GM12875 (cell line): Measurements from ENCODE around the gene CTSF.
"Not testable (repeated sequence)": the region's sequence is repeated elsewhere in the genome, so short reads cannot be mapped to it uniquely, and the experiment has no call there.

Source experiments
- H3K4me3 ChIP-seq: one replicate; pipeline ENCODE4 v1.5.1; 2011; ENCODE audit warnings: low read depth, low read length, control low read depth
- TF ChIP-seq, protein P1 (sequence below): IDR thresholded peaks from 2 replicates; pipeline ENCODE4 v1.5.1; 2011; ENCODE audit warnings: low read depth, mild to moderate bottlenecking, control low read depth, inconsistent platforms, low read length, moderate library complexity, borderline replicate concordance; ENCODE audit not compliant: insufficient read depth

CTSF gene

DNA sequence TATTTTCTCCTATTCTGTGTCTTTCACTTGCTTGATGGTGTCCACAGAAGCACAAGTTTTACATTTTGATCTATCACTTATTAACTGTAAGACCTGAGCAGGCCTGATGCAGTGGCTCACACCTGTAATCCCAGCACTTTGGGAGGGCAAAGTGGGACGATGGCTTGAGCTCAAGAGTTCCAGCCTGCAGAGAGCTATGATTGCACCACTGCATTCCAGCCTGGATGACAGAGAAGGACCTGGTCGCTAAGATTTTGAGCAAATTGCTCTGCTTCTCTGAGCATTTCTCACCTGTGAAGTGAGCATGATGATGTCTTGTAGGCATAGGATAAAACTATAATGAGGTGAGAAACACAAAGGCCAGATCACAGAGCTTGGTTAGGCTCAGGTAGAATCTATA, 17.7 kb upstream of the CTSF start:
- no peak overlapping the region for H3K4me3 ChIP-seq
- TF ChIP-seq, protein P1, sequence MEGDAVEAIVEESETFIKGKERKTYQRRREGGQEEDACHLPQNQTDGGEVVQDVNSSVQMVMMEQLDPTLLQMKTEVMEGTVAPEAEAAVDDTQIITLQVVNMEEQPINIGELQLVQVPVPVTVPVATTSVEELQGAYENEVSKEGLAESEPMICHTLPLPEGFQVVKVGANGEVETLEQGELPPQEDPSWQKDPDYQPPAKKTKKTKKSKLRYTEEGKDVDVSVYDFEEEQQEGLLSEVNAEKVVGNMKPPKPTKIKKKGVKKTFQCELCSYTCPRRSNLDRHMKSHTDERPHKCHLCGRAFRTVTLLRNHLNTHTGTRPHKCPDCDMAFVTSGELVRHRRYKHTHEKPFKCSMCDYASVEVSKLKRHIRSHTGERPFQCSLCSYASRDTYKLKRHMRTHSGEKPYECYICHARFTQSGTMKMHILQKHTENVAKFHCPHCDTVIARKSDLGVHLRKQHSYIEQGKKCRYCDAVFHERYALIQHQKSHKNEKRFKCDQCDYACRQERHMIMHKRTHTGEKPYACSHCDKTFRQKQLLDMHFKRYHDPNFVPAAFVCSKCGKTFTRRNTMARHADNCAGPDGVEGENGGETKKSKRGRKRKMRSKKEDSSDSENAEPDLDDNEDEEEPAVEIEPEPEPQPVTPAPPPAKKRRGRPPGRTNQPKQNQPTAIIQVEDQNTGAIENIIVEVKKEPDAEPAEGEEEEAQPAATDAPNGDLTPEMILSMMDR = no peak

DNA sequence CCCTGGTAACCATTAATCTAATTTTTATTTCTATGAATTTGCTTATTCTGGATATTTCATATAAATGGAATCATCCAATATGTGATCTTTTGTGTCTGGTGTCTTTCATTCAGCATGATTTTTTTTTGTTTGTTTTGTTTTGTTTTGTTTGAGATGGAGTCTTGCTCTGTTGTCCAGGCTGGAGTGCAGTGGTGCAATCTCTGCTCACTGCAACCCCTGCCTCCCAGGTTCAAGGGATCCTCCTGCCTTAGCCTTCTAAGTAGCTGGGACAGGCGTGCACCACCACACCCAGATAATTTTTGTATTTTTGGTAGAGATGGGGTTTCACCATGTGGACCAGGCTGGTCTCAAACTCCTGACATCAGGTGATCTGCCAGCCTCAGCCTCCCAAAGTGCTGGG, 17.0 kb upstream of the CTSF start:
- H3K4me3 ChIP-seq = not testable (repeated sequence)

DNA sequence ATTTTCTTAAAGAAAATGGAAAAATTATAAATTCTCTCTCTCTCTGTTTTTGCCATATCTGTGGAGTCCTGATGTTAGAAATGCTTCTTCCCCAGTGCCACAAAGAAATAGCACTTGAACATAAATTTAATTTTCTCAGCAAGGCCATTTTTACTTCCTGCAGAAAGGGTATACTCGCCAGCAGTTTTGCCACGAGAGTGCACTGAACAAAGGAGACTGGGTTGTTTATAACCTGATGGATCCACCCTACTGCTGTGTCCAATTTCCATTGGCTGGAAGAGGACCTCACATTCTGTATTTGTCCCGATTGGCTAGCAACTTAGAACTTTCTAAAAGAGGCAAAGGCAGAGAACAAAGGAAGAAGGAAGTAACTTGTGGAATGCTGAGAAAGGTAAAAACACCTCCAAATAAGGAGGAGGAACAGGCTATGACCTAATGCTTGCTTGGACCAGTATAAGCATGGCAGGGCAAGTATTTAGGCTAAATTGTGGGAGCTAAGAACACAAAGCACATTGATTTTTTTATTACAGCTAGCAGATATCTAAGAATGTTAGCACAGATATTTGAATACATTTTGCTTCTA, 14.2 kb upstream of the CTSF start:
- H3K4me3 ChIP-seq = not testable (repeated sequence)

DNA sequence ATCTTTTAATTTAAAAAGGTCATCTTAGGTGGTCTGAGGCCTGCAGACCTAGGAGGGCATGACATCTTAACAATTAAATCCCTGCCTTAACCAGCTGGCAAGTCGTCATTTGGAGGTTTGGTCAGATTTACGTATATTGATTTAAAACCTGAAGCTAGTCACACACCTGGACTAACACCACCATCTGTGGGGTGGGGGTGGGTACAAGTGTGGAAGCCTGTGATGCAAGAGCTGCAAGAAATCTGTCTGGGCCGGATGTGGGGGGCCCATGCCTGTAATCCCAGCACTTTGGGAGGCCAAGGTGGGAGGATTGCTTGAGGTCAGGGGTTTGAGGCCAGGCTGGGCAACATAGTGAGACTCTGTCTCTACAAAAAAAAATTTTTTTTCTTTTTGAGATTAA, 12.9 kb upstream of the CTSF start:
- TF ChIP-seq, protein P1 = no peak
- H3K4me3 ChIP-seq = no peak overlapping the region

DNA sequence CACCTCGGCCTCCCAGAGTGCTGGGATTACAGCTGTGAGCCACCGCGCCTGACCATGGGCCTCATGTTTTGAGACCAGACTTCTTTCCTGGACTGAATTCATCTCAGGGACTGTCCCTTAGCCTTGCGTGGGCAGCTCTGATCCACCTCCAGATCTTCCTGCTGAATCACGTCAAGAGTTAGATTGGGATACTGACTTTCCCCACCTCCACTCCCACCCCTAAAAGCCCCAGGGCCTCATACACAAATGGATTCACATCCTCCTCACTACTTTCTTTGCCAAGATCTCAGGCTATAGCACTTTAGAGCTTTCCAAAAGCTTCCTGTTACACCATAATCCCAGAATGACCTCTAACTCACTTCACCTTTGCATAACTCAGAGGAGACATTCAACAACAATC, 12.4 kb upstream of the CTSF start:
- TF ChIP-seq, protein P1 = no peak
- no peak overlapping the region for H3K4me3 ChIP-seq

DNA sequence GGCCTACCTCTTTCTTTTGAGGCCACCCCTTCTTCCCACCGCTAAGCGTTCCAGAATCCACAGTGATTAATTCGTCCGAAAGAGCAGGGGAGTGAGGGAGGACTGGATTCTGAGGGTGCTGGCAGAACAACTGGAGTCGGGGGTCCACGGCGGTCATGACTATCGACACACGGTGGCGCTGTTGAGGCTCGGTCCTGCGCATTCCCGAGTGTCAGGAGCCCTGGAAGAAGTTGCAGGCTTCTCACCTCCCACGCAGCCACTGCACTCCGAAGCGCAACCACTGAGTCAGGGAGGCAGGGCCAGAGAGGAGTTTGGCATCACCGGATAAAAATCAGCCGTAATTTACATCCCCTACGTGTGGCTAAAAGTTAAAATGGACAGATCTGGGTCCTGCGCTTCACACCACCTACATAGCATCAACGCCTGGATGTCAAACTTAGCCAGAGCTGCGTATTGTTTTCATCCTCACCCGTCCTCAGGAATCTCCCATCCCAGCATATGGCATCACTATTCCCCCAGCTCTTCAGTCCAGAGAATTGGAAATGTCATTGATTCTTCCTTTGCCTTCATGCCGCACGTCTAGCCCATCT, 10.7 kb upstream of the CTSF start:
- TF ChIP-seq, protein P1 = peak; percentile 76
- no peak overlapping the region for H3K4me3 ChIP-seq

DNA sequence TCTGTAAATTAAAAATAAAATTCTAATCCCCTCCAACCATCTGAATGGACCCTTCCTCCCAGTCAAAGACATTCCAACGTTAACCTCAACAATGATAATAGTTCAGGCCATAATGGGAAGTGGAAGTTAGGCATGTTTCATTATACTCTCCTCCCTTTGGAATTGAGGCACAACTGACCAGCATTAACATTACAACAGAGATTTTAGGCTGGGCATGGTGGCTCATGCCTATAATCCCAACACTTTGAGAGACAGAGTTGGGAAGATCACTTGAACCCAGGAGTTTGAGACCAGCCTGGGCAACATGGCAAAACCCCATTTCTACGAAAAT, 2.4 kb upstream of the CTSF start:
- TF ChIP-seq, protein P1 = no peak
- H3K4me3 ChIP-seq = no peak overlapping the region

DNA sequence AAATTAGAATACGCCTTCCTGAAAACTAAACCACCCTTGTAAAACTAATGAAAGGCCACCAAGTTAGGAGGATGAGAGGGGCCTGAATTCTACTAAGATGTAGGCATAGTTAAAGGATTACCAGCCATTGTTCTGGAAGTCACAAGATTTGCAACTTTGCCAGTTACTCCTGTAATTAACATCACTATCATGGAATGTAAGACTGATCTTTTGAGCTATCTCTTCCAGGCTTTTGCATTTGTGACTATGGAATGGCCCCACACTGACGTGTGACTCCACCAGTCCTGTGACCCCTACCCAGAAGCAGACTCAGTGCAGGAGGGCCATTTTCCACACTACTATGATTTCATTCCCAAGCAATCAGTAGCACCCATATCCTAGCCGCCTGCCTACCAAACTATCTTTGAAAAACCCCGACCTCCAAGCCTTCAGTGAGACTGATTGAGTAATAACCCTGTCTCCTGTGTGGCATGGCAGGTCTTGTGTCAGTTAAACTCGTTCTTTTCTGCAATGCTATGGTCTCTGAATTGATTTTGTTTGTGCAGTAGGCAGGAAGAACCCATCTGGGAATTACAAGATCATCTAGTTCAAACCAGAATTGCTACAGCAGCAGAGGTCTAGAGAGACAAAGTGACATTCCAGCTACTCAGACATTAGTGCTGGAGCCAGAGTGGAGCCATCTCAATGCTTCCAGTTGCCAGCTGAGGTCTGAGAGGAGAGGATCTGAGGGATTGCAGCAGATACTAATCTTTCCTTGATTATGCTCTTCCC, 1.9 kb upstream of the CTSF start:
- TF ChIP-seq, protein P1 = no peak
- no peak overlapping the region for H3K4me3 ChIP-seq
